GM18858 (cell line): ENCODE measurements around the gene RTN1.

Source experiments
- ATAC-seq: cut with Tn5 transposase; IDR thresholded peaks from one replicate; pipeline ENCODE4 v1.9.1; 2021; ENCODE audit not compliant: unreplicated experiment

The RTN1 gene

DNA sequence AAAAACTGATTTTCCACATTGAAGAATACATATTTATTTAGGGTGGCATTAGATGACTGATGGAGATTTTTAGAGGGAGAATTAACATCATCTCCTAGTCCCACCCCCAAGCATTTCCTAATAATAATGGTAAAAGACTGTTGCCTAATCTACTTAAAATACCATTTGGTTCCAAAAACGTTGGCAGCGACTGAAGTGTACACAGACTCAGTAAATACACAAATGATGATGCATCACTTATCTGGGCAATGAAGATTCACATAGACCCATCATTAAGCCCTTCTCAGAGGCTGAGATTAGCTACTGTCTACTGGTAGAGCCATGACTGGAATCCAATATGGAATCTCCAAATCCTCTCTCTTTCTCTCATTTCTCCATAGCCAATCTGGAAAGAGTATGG is 18.2 kb downstream of the RTN1 start:
- no peak for ATAC-seq

DNA sequence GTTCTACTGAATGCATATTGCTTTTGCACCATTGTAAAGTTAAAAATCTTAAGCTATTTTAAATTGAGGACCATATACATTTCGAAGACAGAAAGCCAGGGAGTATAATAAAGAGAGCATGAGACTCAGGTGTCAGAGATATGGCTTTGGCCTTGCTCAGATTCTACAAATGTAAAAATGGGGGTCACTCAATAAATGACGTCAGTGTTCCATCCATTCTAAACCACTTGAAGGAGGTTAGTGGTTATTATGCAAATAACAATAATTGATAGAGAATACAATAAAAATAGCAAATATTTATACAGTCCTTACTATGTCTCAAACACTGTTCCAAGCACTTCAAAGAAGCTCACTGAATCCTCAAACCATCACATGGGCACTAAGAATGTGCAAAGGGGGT is 20.1 kb downstream of the RTN1 start:
- ATAC-seq = no peak

DNA sequence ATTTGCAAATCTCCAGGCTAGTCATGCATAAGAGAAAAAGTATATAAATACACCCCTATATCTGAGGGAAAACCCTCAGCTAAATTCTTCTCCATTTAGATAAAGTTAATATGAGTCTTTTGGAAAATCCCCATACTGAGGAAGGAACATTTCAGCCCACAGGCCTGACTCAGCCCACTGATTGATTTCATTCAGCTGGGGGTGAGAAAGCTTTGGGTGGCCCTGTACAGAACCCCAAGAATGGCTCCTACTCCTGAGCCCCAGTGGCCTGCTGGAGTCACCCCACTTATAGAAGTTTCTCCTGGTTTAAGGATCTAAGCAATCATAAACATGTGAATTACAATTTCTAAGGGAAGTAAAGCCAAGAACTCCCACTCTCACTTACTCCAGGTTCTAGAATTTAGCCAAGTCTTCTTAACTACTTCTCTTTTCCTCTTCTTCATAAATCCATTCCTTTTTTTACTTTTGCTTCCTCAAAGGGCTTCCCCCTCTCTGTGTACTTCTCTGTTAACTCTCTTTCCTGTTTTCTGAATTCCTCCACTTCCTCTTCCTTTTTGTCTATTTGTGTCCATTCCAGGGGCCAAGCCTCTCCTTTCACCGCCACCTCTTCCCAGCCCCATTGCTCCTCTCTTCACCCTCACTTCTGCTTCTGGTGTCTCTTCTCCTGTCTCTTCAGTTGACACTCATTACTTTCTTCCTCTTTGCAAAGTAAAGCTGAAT is 21.0 kb downstream of the RTN1 start:
- ATAC-seq = peak; percentile 41

DNA sequence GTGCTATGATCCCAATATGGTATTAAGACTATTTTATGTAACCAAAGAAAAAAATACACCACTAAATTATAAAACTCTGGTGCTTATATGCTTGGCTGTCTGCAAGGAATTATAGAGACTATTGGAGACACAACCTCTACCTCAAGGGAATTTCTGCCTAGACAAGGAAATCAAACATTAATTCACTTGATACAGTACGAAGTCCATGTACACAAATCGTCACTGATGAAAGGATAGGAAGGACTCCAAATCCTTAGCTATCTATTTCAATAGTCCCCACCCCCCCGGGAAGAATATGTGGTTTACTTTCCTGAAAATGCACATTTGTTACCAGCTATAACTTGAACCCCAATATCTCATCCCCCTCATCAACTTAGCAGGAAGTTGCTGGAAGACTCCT is 21.9 kb downstream of the RTN1 start:
- no peak for ATAC-seq

DNA sequence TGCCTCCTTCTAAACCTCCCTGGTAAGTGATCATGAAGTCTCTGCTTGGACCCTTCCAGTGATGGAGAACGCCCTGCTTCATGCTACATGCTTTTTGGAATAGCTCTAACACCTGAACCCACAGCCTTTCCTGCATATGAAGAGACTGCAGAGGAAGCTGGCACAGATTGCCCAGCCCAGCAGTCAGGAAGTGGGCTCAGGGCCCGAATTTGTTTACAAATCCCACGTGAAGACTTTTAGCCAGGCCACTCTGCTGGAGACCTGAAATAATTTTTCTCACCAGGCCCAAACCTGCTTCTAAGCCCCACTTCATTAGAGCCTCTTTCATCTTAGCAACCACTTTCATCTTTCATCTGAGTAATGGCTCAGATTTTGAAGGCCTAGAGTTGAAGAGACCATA is 22.9 kb downstream of the RTN1 start:
- ATAC-seq = no peak

DNA sequence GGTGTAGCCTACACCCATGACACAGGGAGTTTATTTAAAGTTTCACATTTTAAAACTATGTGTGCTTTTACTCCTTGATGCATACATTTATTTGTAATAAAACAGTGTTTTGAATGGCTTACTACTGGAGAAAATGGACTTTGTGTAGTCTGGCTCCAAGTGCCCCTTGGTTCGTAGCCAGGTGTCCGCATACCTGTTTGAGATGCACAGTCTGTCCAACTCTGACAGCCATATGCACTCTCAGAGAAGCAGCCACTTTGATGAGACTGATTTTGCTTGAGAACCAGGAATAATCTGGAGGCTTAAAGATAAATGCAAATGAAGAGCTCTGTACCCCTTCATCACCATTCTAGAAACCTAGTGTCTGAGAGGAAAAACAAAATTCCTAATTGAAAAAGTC is 24.0 kb downstream of the RTN1 start:
- ATAC-seq = no peak

DNA sequence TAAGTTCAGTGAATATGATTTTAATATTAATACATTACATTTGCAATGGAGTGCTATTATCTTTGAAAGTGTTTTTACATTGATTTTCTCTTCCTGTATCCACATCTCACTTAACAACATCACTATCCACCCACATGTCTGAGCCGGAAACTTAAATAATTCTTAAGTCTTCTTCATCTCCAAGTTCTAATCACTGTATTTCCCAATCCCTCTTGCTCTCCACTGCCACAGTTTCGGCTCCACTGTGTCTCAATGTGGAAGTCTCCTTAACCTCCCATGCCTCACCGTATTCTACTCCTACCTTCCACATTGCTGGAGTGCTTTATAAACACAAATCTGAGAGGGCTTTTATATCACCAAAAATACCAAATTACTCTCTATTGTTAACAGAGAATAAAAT is 25.3 kb downstream of the RTN1 start:
- no peak for ATAC-seq

DNA sequence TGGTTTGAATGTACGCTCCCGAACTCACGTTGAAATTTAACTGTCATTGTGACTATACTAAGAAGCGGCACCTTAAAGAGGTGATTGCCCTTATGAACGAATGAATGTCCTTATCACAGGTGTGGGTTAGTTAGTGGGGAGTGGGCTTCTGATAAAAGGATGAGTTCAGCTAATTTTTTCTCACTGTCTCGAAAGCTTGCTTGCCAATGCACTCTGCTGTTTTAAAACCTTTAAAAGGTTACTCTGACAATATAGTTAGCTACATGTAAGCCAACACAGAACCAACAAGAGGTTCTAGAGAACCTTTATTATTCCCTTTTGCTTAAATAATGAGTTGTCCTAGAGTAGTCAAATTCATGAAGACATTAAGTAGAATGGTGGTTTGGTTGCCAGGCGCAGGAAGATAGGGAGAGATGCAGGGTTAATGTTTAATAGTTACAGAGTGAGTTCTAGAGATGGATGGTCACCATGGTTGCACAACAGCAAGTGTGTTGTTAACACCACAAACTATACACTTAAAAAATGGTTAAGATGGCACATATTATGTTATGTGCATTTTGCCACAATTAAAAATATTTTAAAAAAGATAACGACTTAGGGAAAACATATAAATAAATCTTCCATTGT is 26.3 kb downstream of the RTN1 start:
- ATAC-seq = no peak

DNA sequence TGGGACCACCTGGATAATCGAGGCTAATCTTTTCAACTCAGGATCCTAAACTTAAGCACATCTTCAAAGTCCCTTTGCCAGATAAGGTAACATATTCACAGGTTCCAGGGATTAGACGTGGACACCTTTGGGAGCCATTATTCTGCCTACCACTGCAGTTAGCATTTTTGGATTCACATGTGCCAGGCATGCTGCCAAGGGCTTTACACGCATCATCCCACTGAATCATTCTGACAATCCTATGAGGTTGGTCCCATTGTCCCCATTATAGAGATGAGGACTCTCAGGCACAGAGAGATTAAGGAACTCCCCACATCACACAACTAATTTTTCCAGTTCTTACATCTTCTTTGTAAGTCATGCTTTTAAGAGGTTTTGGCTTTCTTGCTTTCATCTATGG is 34.5 kb downstream of the RTN1 start:
- no peak for ATAC-seq

DNA sequence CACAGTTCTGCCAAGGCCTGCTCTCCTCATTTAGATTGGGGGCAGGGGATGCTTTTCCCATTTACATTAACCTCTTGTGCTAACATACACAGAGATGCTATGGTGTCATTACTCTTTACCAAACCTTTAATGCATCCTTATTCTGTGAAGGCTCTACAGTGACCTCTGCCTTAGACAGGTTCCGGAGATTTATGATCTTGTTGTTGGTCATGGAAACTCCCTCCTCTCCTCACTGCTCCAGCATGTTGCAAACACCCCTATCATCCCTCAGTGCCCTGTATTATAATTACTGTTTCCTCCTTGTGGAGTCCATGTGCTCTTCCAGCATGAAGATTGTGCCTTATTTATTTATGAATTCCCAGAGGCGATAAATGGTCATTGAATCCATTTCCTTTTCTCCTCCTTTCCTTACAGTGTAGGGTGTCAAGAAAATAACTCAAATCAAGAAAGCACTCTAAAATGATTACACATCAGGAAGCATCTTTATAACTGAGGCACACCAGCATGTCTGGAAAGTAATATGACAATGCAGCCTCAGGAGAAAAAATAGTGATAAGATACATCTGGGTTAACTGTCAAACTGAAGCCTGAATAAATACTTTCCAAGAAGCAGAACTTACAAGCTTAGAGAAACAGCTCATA is 37.8 kb downstream of the RTN1 start:
- ATAC-seq = no peak

DNA sequence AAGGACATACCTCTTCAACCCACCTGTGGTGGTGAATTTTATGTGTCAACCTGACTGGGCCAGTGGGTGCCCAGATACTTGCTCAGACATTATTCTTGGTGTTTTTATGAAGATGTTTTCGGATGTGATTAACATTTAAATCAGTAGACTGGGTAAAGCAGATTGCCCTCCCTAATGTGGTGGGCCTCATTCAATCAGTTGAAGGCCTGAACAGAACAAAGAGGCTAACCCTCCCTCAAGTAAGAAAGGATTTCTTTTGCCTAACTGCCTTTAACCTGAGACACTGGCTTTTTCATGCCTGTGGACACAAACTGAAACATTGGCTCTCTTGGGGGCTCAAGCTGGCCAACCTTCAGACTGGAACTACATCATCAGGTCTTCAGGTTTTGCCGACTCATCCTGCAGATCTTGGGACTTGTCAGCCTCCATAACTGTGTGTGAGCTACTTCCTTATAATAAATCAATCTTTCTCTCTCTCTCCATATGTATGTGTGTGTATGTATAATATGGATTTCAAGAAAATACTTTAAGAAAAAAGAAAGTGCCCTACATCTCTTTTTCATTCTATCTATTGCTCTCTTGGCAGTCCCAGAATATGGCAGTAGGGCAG is 39.4 kb downstream of the RTN1 start:
- no peak for ATAC-seq

DNA sequence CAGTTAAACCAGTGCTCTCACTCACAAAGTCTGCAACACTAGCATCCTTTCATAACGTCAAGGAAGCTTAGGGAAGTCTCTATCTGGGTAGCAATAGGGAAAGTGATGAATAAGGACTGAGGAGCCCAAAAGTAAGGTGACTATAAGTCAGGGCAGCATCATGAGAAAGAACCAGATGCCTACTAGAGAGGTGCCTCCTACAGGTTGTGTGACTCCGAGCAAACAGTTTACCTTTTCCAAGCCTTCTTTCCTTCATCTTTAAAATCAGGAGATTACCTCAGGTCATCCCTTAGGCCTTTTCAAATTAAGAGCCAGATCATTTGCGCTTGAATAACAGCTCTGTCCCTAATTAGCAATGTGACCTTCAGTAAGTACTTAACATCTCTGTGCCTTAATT is 40.2 kb downstream of the RTN1 start:
- ATAC-seq = no peak

DNA sequence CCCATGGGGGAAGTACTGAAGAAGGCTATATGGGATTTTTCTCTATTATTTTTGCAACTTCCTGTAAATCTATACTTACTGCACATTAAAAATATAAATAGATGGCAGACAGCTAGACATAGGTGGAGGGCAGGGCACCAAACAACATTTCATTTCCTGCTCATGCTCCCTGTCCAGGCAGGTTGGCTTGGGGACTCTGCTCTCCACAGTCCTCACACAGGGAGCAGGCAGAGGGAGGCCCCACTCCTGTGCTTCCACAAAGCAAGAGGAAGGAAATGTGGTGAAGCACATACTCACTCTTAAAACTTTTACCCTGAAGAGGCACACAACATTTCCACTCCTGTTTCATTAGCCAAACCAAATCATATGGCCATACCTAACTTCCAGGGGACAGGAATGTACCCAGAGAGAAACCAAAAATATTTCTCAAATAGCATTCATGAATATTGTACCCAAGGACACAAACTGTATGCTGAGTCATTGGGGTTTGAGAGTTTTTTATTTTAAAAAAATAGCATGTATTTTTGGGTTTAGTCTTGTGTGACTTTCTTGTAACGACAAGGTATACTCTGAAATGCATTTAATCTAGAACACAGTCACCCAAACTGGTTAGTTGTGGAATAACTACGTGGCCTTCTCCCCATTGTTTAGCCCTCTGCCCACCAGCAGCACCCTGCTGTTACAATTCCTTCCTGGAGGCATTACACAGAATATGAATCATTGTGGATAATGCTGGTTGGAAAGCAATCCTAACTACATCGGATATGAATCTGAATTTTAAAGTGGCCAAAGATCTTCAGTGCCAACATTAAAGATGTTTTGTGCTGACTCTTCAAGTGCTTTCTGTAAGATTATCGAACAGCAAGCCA is 40.9 kb downstream of the RTN1 start:
- no peak for ATAC-seq

DNA sequence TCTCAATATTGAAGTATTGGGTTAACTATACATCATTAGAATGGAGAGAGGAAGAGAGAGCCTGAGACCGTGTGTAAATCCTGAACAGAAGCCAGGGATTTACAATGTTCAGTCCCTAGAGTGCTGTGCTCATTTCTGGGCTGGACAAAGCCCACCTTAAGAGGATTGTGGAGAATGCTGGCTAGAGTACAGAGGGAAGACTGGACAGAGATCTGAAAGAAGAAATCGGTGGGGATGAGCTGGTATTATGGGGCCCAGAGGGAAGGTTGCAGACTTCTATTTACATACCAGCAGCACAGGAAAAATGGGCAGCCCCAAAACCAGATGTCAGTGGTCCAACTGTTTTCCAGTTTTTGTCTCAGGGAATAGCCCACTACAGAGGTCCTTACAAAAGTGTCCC is 42.3 kb downstream of the RTN1 start:
- no peak for ATAC-seq

DNA sequence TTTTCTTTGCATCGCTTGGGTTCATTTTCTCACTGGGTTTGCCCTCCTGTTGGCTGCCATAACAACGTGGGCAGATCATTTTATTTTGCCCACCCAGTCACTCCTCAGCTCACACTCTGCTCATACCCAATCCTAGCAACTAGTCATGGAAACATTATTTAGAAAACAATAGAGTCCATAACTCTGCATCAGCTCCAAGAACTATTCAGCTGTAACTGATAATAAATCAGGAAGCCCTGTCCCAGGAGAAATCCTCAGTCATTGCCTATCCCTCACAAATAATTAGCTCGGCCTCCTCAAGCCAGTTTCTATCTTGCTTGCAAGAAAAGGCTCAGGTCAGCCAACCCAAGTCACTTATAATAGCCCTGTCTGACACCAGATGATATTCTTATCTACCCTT is 43.2 kb downstream of the RTN1 start:
- ATAC-seq = no peak

DNA sequence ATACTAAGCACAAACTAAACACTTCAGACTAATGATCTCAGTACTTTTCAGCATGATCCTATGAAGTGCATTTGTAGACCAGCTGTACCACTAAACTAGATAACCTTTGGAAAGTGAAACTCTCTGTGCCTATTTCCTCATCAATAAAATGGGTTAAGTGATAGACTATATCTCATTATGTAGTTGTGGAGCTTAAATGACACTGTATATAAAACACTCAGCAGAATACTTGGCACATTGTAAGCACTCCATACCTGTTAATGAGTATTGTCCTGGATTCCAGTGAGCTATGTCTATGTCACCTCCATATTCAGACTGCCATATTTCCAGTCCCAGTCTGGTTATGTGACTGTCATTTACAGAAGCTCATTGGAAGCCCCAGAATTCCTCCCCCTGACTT is 44.4 kb downstream of the RTN1 start:
- ATAC-seq = no peak

DNA sequence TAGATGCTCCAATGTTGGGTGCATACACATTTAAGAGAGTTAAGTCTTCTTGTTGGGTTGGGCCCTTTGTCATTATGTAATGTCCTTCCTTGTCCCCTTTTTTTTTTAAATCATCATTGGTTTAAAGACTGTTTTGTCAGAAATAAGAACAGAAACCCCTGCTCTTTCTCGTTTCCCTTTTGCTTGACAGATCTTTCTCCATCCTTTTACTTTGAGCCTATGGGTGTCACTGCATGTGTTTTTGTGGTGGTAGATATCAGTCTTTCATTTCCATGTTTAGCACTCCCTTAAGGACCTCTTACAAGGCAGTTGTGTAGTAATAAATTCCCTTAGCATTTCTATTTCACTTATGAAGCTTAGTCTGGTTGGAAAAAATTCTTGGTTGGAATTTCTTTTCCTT is 47.4 kb downstream of the RTN1 start:
- peak; percentile 80 for ATAC-seq

DNA sequence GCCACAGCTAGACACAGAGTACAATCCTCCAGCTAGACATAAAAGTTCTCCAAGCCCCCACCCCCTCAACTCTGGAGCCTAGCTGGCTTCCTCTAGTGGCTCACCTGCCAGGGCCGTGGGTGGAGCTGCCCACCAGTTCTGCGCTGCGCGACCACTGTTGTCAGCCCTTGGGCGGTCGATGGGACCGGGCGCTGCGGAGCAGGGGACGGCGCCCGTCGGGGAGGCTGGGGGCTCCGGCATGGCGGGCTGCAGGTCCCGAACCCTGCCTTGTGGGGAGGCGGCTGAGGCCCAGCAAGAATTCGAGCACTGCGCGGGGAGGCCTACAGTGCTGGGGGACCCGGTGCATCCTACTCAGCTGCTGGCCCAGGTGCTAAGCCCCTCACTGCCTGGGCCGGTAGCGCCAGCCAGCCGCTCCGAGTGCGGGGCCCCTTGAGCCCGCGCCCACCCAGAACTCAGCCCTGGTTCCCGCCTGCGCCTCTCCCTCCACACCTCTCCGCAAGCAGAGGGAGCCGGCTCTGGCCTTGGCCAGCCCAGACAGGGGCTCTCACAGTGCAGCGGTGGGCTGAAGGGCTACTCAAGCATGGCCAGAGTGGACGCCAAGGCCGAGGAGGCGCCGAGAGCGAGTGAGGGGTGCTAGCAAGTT is 51.0 kb downstream of the RTN1 start:
- ATAC-seq = no peak

DNA sequence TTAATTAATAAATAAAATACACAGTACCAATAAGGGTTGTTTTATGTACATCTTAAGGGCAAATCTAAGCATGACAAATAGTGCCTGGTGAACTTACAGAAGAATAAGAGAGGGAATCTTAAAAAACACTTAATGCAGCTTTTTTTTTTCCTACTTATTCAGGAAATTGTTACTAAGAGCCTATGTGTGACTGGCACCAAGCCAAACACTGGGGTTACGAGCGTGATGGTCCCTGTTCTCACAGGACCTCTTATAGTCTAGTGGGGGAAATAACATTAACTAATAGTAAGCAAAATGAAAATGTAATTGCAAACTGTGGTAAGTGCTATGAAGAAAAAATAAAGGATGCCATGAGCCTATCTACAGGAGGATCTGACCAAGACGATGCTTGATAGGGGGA is 53.6 kb downstream of the RTN1 start:
- no peak for ATAC-seq

DNA sequence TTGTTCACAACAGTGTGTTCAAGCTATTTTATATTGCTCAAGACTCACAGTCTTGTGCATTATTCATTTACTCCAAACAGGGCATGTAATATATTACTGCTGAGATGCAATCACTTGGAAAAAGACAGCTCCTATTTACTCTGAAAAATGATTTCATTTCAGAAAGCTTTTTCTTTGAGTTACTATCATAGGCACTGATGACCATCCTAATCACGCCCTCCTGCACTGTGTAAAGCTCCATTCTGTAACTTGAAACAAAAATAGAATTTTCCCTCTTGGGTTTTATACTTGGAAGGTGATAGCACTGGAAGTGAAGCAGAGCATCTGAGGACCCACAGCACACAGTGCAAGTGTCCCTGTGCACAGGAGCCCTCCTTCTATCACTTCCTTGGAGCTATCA is 55.6 kb downstream of the RTN1 start:
- ATAC-seq = no peak

DNA sequence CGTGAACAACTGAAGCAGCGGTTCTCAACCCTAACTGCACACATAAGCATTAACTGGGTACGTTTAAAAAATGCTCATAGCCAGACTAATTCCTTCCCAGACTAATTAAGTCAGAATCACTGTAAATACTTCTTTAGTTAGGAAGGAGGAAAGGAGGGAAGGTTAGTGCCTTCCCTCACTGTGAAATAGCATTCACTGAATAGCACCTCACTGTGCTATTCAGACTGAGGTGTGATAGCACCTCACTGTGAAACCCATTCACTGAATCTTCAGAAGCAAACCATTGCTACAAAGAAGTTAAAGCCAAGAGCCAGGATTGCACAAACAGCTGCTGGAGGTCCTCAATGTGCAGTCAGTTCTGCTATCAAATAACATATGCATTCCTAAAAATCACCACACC is 58.8 kb downstream of the RTN1 start:
- no peak for ATAC-seq
